ENCODE results near the gene DTNA.
"Not testable (repeated sequence)": the region's sequence is repeated elsewhere in the genome, so short reads cannot be mapped to it uniquely, and the experiment has no call there.

DTNA gene

GRCh38 chr18:34709750-34710441 lies at the start of gene DTNA:
TSS of gene DTNA (plus strand) at chr18:34710298. CDS start at chr18:34755977, 45,679 bp downstream.
- H3K4me3 Mint-ChIP-seq: no peak within 1 kb of the TSS
- H3K4me1 Mint-ChIP-seq (ENCODE audit: low read depth): no peaks in the 10 kb centered on the region
- H3K36me3 Mint-ChIP-seq (ENCODE audit: low read depth): no peaks in the 10 kb centered on the region
- H3K9me3 Mint-ChIP-seq: no peaks in the 10 kb centered on the region
- H3K27ac Mint-ChIP-seq: no peak within 1 kb of the TSS
- peaks cover 9% of the 10 kb centered on the region for H3K27me3 Mint-ChIP-seq (ENCODE audit: low read depth)

- Mint-ChIP-seq H3K4me3 (no peak overlapping the region), H3K9me3 (no peaks in the 10 kb centered on the region), H3K36me3 (ENCODE audit: low read depth) (no peaks in the 10 kb centered on the region), H3K27ac (no peak overlapping the region), H3K27me3 (ENCODE audit: low read depth) (peaks cover 15% of the 10 kb centered on the region), H3K4me1 (ENCODE audit: low read depth) (no peaks in the 10 kb centered on the region)
These were observed 49.5 kb upstream of the DTNA start for GRCh38 chr18:34660572-34660971.

GRCh38 chr18:34661464-34662087 lies 48.5 kb upstream of the DTNA start:
- Mint-ChIP-seq H3K9me3 (no peaks in the 10 kb centered on the region), H3K4me1 (ENCODE audit: low read depth) (no peaks in the 10 kb centered on the region), H3K36me3 (ENCODE audit: low read depth) (no peaks in the 10 kb centered on the region), H3K4me3 (no peak overlapping the region), H3K27ac (no peak overlapping the region), H3K27me3 (ENCODE audit: low read depth) (peaks cover 15% of the 10 kb centered on the region)

GRCh38 chr18:34676816-34677574 lies 33.1 kb upstream of the DTNA start:
- H3K27me3 Mint-ChIP-seq (ENCODE audit: low read depth): no peaks in the 10 kb centered on the region
- no peak overlapping the region for H3K4me3 Mint-ChIP-seq
- H3K4me1 Mint-ChIP-seq (ENCODE audit: low read depth): no peaks in the 10 kb centered on the region
- H3K9me3 Mint-ChIP-seq: no peaks in the 10 kb centered on the region
- no peaks in the 10 kb centered on the region for H3K36me3 Mint-ChIP-seq (ENCODE audit: low read depth)
- no peak overlapping the region for H3K27ac Mint-ChIP-seq

GRCh38 chr18:34689750-34690149 lies 20.3 kb upstream of the DTNA start:
- H3K4me3 Mint-ChIP-seq; H3K9me3 Mint-ChIP-seq; H3K4me1 Mint-ChIP-seq (ENCODE audit: low read depth); H3K27me3 Mint-ChIP-seq (ENCODE audit: low read depth); H3K27ac Mint-ChIP-seq; H3K36me3 Mint-ChIP-seq (ENCODE audit: low read depth): not testable (repeated sequence)

- Mint-ChIP-seq H3K27ac (no peak overlapping the region), H3K36me3 (ENCODE audit: low read depth) (no peaks in the 10 kb centered on the region), H3K9me3 (no peaks in the 10 kb centered on the region), H3K4me3 (no peak overlapping the region), H3K27me3 (ENCODE audit: low read depth) (peaks cover 7% of the 10 kb centered on the region), H3K4me1 (ENCODE audit: low read depth) (no peaks in the 10 kb centered on the region)
These were observed 18.5 kb upstream of the DTNA start for GRCh38 chr18:34691614-34692013.

GRCh38 chr18:34694591-34695165 lies 15.4 kb upstream of the DTNA start:
- no peak overlapping the region for H3K4me3 Mint-ChIP-seq
- H3K36me3 Mint-ChIP-seq (ENCODE audit: low read depth): no peaks in the 10 kb centered on the region
- H3K4me1 Mint-ChIP-seq (ENCODE audit: low read depth): no peaks in the 10 kb centered on the region
- peaks cover 7% of the 10 kb centered on the region for H3K27me3 Mint-ChIP-seq (ENCODE audit: low read depth)
- H3K9me3 Mint-ChIP-seq: no peaks in the 10 kb centered on the region
- no peak overlapping the region for H3K27ac Mint-ChIP-seq

GRCh38 chr18:34695310-34695709 lies 14.8 kb upstream of the DTNA start:
- no peaks in the 10 kb centered on the region for H3K36me3 Mint-ChIP-seq (ENCODE audit: low read depth)

GRCh38 chr18:34696671-34697070 lies 13.4 kb upstream of the DTNA start:
- H3K27ac Mint-ChIP-seq: no peak overlapping the region
- H3K36me3 Mint-ChIP-seq (ENCODE audit: low read depth): no peaks in the 10 kb centered on the region
- H3K4me3 Mint-ChIP-seq: no peak overlapping the region
- no peaks in the 10 kb centered on the region for H3K9me3 Mint-ChIP-seq
- H3K27me3 Mint-ChIP-seq (ENCODE audit: low read depth): peaks cover 7% of the 10 kb centered on the region
- no peaks in the 10 kb centered on the region for H3K4me1 Mint-ChIP-seq (ENCODE audit: low read depth)

More at GRCh38 chr18:34695310-34695709, 14.8 kb upstream of the DTNA start:
- Mint-ChIP-seq H3K4me3 (no peak overlapping the region), H3K4me1 (ENCODE audit: low read depth) (no peaks in the 10 kb centered on the region), H3K27ac (no peak overlapping the region), H3K27me3 (ENCODE audit: low read depth) (peaks cover 7% of the 10 kb centered on the region), H3K9me3 (no peaks in the 10 kb centered on the region)

GRCh38 chr18:34697233-34697632 lies 12.9 kb upstream of the DTNA start:
- H3K27ac Mint-ChIP-seq: no peak overlapping the region

GRCh38 chr18:34697891-34698290 lies 12.2 kb upstream of the DTNA start:
- H3K36me3 Mint-ChIP-seq (ENCODE audit: low read depth): no peaks in the 10 kb centered on the region
- peaks cover 7% of the 10 kb centered on the region for H3K27me3 Mint-ChIP-seq (ENCODE audit: low read depth)
- H3K4me1 Mint-ChIP-seq (ENCODE audit: low read depth): no peaks in the 10 kb centered on the region
- H3K4me3 Mint-ChIP-seq: no peak overlapping the region
- H3K9me3 Mint-ChIP-seq: no peaks in the 10 kb centered on the region
- H3K27ac Mint-ChIP-seq: no peak overlapping the region

More at GRCh38 chr18:34697233-34697632, 12.9 kb upstream of the DTNA start:
- Mint-ChIP-seq H3K4me1 (ENCODE audit: low read depth) (no peaks in the 10 kb centered on the region), H3K4me3 (no peak overlapping the region), H3K9me3 (no peaks in the 10 kb centered on the region), H3K36me3 (ENCODE audit: low read depth) (no peaks in the 10 kb centered on the region), H3K27me3 (ENCODE audit: low read depth) (peaks cover 7% of the 10 kb centered on the region)

GRCh38 chr18:34701911-34702310 lies 8.2 kb upstream of the DTNA start:
- no peak overlapping the region for H3K4me3 Mint-ChIP-seq

GRCh38 chr18:34702814-34703213 lies 7.3 kb upstream of the DTNA start:
- Mint-ChIP-seq H3K27me3 (ENCODE audit: low read depth) (no peaks in the 10 kb centered on the region), H3K27ac (no peak overlapping the region), H3K4me3 (no peak overlapping the region), H3K4me1 (ENCODE audit: low read depth) (no peaks in the 10 kb centered on the region), H3K36me3 (ENCODE audit: low read depth) (no peaks in the 10 kb centered on the region), H3K9me3 (no peaks in the 10 kb centered on the region)

More at GRCh38 chr18:34701911-34702310, 8.2 kb upstream of the DTNA start:
- Mint-ChIP-seq H3K27ac (no peak overlapping the region), H3K9me3 (no peaks in the 10 kb centered on the region), H3K4me1 (ENCODE audit: low read depth) (no peaks in the 10 kb centered on the region), H3K27me3 (ENCODE audit: low read depth) (no peaks in the 10 kb centered on the region), H3K36me3 (ENCODE audit: low read depth) (no peaks in the 10 kb centered on the region)

GRCh38 chr18:34704074-34704473 lies 6.0 kb upstream of the DTNA start:
- no peak overlapping the region for H3K4me3 Mint-ChIP-seq
- no peak overlapping the region for H3K27ac Mint-ChIP-seq
- H3K27me3 Mint-ChIP-seq (ENCODE audit: low read depth): peaks cover 2% of the 10 kb centered on the region
- no peaks in the 10 kb centered on the region for H3K36me3 Mint-ChIP-seq (ENCODE audit: low read depth)
- H3K9me3 Mint-ChIP-seq: no peaks in the 10 kb centered on the region
- H3K4me1 Mint-ChIP-seq (ENCODE audit: low read depth): no peaks in the 10 kb centered on the region
